Measurements from ENCODE around the gene CCL19.

DNA sequence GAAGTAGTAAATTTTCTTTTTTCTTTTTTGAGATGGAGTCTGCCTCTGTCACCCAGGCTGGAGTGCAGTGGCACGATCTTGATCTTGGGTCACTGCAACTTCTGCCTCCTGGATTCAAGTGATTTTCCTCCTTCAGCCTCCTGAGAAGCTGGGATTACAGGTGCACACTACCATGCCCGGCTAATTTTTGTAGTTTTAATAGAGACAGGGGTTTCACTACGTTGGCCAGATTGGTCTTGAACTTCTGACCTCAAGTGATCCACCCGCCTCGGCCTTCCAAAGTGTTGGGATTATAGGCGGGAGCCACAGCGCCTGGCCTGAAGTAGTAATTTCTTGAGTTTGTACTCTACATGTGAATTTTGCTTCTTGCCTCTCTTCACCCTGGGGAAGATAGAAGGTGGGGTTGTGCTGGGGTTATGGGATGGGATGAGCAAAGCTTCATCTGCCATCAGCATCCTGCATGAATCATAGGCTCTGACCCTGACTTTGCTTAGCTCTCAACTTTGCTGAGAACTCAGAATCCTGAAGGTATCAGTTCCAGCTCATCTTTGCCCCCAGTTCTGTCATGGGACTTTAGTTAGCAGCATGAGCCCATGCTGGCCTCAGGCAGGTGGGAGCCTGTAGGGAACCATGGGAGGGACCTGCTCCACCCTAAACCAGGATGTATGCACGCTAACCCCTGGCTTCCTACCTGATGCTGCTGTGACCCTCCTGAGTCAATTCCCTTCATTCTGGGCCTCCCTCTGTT, 28.1 kb upstream of the CCL19 start:
- TF ChIP-seq, protein P1, sequence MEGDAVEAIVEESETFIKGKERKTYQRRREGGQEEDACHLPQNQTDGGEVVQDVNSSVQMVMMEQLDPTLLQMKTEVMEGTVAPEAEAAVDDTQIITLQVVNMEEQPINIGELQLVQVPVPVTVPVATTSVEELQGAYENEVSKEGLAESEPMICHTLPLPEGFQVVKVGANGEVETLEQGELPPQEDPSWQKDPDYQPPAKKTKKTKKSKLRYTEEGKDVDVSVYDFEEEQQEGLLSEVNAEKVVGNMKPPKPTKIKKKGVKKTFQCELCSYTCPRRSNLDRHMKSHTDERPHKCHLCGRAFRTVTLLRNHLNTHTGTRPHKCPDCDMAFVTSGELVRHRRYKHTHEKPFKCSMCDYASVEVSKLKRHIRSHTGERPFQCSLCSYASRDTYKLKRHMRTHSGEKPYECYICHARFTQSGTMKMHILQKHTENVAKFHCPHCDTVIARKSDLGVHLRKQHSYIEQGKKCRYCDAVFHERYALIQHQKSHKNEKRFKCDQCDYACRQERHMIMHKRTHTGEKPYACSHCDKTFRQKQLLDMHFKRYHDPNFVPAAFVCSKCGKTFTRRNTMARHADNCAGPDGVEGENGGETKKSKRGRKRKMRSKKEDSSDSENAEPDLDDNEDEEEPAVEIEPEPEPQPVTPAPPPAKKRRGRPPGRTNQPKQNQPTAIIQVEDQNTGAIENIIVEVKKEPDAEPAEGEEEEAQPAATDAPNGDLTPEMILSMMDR (conservative IDR thresholded peaks at IDR 0.05; ENCODE audit: low read length): no peak
- TF ChIP-seq EZH2phosphoT487 (IDR thresholded peaks at IDR 0.05; ENCODE audit: borderline replicate concordance, low read depth, low read length): no peak
